Lower leg skin (tissue), 3 donors: ENCODE measurements around the gene LILRA5.

Source experiments
- POLR2A ChIP-seq, 2 donors: fragments of 450-650 bp; IDR thresholded peaks; one replicate each; pipeline ENCODE4 v1.6.1; 2016 to 2017; ENCODE audit warnings: antibody characterized with exemption in 2 of 2, mild to moderate bottlenecking in 1 of 2, moderate library complexity in 1 of 2
- TF ChIP-seq, protein P1 (sequence below), 3 donors: fragments of 450-650 bp; IDR thresholded peaks; one replicate each; pipeline ENCODE4 v1.5.1; 2016; ENCODE audit warnings: antibody characterized with exemption in 3 of 3, mild to moderate bottlenecking in 3 of 3, moderate library complexity in 2 of 3

DNA sequence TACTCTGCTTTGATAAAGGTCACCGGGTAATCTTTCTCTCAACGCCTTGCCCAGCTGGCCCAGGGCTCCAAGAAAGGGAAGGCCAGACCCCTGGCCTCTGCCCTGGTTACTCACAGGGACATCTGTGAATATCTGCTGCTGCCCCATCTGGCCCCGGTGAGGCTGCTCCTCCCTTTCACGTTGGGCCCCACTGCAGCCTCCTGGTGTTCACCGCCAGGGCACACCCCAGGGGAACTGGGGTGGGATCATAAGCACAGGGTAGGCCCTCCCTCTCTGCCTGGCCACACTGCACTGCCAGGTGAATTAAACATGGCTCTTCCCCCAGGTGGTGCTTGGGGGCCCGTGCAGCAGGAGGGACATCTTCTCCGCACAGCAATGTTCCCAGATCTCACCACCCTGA, 39.1 kb upstream of the LILRA5 start:
- TF ChIP-seq, protein P1, sequence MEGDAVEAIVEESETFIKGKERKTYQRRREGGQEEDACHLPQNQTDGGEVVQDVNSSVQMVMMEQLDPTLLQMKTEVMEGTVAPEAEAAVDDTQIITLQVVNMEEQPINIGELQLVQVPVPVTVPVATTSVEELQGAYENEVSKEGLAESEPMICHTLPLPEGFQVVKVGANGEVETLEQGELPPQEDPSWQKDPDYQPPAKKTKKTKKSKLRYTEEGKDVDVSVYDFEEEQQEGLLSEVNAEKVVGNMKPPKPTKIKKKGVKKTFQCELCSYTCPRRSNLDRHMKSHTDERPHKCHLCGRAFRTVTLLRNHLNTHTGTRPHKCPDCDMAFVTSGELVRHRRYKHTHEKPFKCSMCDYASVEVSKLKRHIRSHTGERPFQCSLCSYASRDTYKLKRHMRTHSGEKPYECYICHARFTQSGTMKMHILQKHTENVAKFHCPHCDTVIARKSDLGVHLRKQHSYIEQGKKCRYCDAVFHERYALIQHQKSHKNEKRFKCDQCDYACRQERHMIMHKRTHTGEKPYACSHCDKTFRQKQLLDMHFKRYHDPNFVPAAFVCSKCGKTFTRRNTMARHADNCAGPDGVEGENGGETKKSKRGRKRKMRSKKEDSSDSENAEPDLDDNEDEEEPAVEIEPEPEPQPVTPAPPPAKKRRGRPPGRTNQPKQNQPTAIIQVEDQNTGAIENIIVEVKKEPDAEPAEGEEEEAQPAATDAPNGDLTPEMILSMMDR (IDR thresholded peaks at IDR 0.05): no peak
- no peak for TF ChIP-seq POLR2A (IDR thresholded peaks at IDR 0.05)
